ENCODE data around the gene TOPORS. TPM values are rescaled to one million over a fixed set of nuclear protein-coding genes. Genes with fewer than 3 reads are reported as not detected.

Gene TOPORS
- total RNA-seq, 2 donors from 2014 or later, result 11.8 to 30.8 TPM

DNA sequence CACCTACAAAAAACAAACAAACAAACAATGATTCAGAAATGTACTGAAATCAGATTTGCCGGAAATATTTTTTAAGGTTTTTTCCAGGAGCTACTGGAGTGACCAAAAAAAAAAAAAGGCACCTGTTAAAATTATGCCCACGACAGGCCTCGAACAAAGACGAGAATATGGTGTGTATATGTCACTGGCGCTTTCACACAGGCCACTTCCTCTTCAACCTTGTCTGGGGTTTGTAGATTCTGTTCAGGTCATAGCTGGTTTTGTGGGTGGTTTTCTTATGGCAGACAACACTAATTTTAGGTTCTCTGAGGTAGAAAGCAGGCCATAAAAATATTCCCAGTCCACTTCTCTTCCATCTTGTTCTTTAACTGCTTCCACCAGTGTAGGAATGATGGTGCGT is 13.6 kb upstream of the TOPORS start:
- no peaks in the 10 kb centered on the region for H3K27me3 ChIP-seq (replicated peaks; ENCODE audit: insufficient read depth)
- no peak for DNase-seq (ENCODE audit: low spot score)
- H3K36me3 ChIP-seq, result peaks cover 29% of the 10 kb centered on the region
- TF ChIP-seq, protein P1, sequence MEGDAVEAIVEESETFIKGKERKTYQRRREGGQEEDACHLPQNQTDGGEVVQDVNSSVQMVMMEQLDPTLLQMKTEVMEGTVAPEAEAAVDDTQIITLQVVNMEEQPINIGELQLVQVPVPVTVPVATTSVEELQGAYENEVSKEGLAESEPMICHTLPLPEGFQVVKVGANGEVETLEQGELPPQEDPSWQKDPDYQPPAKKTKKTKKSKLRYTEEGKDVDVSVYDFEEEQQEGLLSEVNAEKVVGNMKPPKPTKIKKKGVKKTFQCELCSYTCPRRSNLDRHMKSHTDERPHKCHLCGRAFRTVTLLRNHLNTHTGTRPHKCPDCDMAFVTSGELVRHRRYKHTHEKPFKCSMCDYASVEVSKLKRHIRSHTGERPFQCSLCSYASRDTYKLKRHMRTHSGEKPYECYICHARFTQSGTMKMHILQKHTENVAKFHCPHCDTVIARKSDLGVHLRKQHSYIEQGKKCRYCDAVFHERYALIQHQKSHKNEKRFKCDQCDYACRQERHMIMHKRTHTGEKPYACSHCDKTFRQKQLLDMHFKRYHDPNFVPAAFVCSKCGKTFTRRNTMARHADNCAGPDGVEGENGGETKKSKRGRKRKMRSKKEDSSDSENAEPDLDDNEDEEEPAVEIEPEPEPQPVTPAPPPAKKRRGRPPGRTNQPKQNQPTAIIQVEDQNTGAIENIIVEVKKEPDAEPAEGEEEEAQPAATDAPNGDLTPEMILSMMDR (IDR thresholded peaks at IDR 0.05), result no peak
- H3K4me1 ChIP-seq (ENCODE audit: control insufficient read depth in 1 of 2, low read depth in 2 of 2), result peaks cover 0 to 3% of the 10 kb centered on the region in 2 donors
- no peak overlapping the region for H3K4me3 ChIP-seq
- ATAC-seq (ENCODE audit: insufficient number of reproducible peaks, low FRiP score, low read depth), result no peak
- no peak overlapping the region for H3K27ac ChIP-seq
- no peaks in the 10 kb centered on the region for H3K9me3 ChIP-seq

DNA sequence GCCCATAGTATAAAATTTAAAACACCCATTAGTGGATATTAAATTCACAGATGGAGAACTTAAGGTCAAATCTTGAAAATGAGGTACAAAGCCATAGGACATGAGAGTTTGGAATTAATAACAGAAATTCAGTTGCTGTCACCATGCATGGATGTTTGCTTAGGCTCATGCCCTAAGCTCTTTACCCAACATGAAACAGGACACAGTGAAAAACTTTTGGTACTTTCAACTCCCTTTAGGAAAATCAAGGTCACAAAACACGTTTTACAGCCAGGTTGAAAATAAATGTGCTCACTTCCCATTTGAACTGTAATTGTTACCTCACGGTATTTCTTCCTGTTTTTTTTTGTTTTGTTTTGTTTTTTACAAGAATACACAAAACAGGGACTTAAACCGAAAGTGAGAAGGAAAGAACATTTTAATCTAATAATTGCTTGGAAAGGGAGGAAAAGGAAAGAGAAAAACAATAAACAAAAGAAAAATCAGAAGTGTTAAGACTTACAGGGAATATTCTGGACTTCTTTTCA is 6.1 kb upstream of the TOPORS start:
- no peaks in the 10 kb centered on the region for H3K27me3 ChIP-seq (replicated peaks; ENCODE audit: insufficient read depth)

DNA sequence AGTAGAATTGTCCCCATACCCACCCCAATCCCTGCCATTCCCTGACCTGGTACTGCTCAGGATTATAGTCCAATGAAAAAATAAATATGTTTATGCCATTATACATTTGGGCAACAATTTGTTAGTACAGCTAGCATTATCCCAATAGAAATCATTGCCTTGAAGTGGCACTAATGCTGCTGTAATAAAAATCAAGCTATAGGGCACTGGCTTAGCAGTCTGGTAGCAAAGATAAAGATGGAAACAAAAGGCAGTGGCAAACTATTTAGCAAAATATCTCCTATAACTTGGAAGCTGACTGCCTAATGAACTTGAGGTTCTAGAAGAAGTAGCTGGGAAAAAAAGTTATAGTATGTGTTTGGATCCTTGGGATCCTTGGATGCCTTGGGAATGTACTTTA is 2.2 kb upstream of the TOPORS start:
- DNase-seq (ENCODE audit: low spot score), result no peak
- TF ChIP-seq, protein P1 (IDR thresholded peaks at IDR 0.05), result no peak
- Histone ChIP-seq H3K9me3 (no peaks in the 10 kb centered on the region), H3K36me3 (no peaks in the 10 kb centered on the region), H3K27ac (no peak overlapping the region), H3K4me1 (ENCODE audit: control insufficient read depth in 1 of 2, low read depth in 2 of 2) (peaks cover 4 to 12% of the 10 kb centered on the region in 2 donors), H3K4me3 (no peak overlapping the region), H3K27me3 (replicated peaks; ENCODE audit: insufficient read depth) (no peaks in the 10 kb centered on the region)
- no peak for ATAC-seq (ENCODE audit: insufficient number of reproducible peaks, low FRiP score, low read depth)

More for the DNA sequence above, 6.1 kb upstream of the TOPORS start:
- ATAC-seq (ENCODE audit: insufficient number of reproducible peaks, low FRiP score, low read depth), result no peak
- no peak for DNase-seq (ENCODE audit: low spot score)
- no peaks in the 10 kb centered on the region for H3K36me3 ChIP-seq
- H3K4me3 ChIP-seq, result no peak overlapping the region
- TF ChIP-seq, protein P1 (IDR thresholded peaks at IDR 0.05), result no peak
- no peaks in the 10 kb centered on the region for H3K4me1 ChIP-seq (ENCODE audit: control insufficient read depth in 1 of 2, low read depth in 2 of 2)
- H3K27ac ChIP-seq, result no peak overlapping the region
- no peaks in the 10 kb centered on the region for H3K9me3 ChIP-seq

DNA sequence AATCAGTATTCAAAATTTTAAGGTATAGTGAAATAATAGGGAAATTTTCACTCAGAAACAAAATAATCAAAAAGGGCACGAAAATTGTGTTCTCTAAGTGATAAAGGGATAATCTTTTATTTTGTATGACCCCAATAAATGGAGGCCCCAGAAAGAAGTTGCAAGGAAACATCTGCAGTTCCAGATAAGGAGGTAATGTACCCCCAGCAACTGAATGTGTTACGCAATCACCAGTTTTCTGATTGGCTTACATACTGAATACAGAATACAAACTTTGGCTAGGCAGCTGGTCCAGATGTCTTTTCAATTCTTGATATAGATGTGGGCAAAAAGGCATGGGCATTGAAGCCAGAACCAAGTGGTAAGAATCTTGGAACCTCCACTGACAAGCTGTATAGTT is 1.7 kb upstream of the TOPORS start:
- Histone ChIP-seq H3K9me3 (no peaks in the 10 kb centered on the region), H3K27me3 (replicated peaks; ENCODE audit: insufficient read depth) (no peaks in the 10 kb centered on the region), H3K4me1 (ENCODE audit: control insufficient read depth in 1 of 2, low read depth in 2 of 2) (peaks cover 8 to 12% of the 10 kb centered on the region in 2 donors), H3K27ac (no peak overlapping the region), H3K36me3 (no peaks in the 10 kb centered on the region), H3K4me3 (no peak overlapping the region)
- TF ChIP-seq, protein P1 (IDR thresholded peaks at IDR 0.05), result no peak
- DNase-seq (ENCODE audit: low spot score) (no peak), ATAC-seq (ENCODE audit: insufficient number of reproducible peaks, low FRiP score, low read depth) (no peak)

DNA sequence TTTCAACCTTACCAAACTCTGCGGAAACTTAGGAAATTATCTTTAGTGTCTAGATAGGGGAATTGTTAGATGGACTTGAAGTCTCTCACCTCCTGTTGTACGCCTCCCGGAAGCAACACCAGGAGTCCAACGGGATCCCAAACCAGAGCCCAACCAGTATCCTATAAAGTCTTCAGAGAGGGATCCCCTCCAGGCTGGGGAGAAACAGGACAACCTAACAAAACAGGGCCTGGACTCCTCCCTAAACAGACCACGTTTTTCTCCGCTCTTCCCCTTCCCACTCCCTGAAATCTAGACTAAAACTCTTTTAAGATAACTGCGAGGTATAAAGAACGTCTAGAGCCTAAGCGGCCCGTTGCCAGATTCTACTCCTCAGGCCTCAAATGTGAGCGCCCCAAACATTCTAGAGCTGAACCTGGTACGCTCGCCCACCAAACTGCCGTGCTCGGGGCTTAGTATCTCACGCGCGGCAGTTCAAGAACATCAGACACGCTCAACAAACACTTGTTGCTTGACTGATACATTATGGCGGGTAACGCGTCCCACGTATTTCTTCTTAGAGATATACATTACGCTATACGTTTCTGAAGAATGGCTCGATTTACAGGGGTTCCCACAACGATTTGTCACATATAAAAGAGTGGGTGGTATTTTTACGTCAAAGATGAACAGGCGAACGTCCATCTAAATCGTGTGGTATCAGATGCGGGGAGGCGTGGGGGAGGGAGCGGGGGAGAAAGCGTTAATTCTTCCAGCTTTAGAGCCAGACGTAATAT is 922 bp downstream of the TOPORS start:
- H3K4me3 ChIP-seq, result peak overlapping the region; percentile 94
- ATAC-seq (ENCODE audit: insufficient number of reproducible peaks, low FRiP score, low read depth), result peak; percentile 6
- TF ChIP-seq, protein P1 (IDR thresholded peaks at IDR 0.05), result no peak
- H3K27ac ChIP-seq, result peak overlapping the region; percentile 93 to 96
- H3K9me3 ChIP-seq, result no peaks in the 10 kb centered on the region
- no peaks in the 10 kb centered on the region for H3K27me3 ChIP-seq (replicated peaks; ENCODE audit: insufficient read depth)
- no peaks in the 10 kb centered on the region for H3K36me3 ChIP-seq
- no peak for DNase-seq (ENCODE audit: low spot score)
- H3K4me1 ChIP-seq (ENCODE audit: control insufficient read depth in 1 of 2, low read depth in 2 of 2), result peaks cover 10 to 12% of the 10 kb centered on the region in 2 donors

All from thoracic aorta (tissue), 2 donors.